ENCODE measurements around the gene BET1L.

Gene BET1L

DNA sequence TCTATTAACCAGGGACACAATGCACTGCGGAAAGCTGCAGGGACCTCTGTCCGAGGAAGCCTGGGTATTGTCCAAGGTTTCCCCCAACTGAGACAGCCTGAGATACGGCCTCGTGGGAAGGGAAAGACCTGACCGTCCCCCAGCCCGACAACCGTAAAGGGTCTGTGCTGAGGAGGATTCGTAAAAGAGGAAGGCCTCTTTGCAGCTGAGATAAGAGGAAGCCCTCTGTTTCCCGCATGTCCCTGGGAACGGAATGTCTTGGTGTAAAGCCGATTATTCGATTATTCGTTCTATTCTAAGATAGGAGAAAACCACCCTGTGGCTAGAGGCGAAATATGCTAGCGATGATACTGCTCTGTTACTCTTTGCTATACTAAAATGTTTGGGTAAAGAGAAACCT, 5.2 kb downstream of the BET1L start:
- no peaks in the 10 kb centered on the region for H3K9me3 ChIP-seq
- TF ChIP-seq CTCF (IDR thresholded peaks at IDR 0.05) = no peak
- H3K27ac ChIP-seq = no peak overlapping the region
- peaks cover 12 to 33% (median 32%) of the 10 kb centered on the region in 4 donors for H3K4me1 ChIP-seq
- H3K36me3 ChIP-seq = peaks cover 17 to 71% (median 35%) of the 10 kb centered on the region in 3 donors
- H3K27me3 ChIP-seq = no peaks in the 10 kb centered on the region
- DNase-seq = no peak
- intact Hi-C loops (cut with DNase I; ENCODE audit: low total_unique reads) = no loop called here
- no peak overlapping the region for H3K4me3 ChIP-seq

DNA sequence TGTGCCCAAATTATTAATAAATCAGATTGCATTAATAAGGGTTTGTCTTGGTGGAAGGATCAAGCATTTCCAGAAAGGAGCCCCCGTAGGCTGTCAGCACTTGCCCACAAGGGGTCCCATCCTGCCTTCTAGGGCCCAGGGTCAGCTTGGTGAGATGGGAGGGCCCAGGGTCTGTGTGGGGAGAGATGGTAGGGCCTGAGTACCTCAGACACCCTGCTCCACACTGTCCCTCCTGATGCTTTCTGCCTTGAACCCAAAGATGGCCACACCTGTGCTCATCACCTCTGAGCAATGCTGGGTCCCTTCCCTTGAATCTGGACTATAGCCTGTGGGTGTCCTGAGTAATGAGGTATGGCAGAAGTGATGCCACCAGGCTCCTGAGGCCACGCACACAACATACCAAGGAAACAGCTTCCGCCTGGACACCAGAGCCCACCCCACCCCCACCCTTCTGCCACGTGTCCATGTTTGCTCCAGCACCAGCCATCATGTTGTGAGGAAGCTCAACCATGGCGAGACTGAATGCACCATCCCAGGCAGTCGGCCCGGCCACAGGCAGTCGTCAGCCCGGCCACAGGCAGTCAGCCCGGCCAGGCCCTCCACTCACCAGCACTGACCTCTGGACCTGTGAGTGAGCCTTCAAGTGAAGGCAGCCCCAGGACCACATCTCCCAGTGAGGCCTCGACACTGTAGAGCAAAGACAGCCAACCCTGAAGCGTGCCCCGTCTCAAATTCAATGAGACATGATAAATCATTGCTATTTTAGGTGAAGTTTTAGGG, 6.8 kb downstream of the BET1L start:
- H3K27me3 ChIP-seq = no peaks in the 10 kb centered on the region
- DNase-seq = peak in 1 of 2 donors; percentile 17
- no peak for TF ChIP-seq CTCF (IDR thresholded peaks at IDR 0.05)
- H3K27ac ChIP-seq = no peak overlapping the region
- peaks cover 17 to 65% (median 33%) of the 10 kb centered on the region in 3 donors for H3K36me3 ChIP-seq
- H3K4me3 ChIP-seq = no peak overlapping the region
- peaks cover 5 to 22% (median 22%) of the 10 kb centered on the region in 4 donors for H3K4me1 ChIP-seq
- intact Hi-C loops (cut with DNase I; ENCODE audit: low total_unique reads) = no loop called here
- H3K9me3 ChIP-seq = no peaks in the 10 kb centered on the region

- Histone ChIP-seq H3K4me3 (no peak overlapping the region), H3K36me3 (peaks cover 13 to 59% (median 29%) of the 10 kb centered on the region in 3 donors), H3K4me1 (peaks cover 0 to 16% (median 15%) of the 10 kb centered on the region in 4 donors), H3K27me3 (no peaks in the 10 kb centered on the region), H3K9me3 (no peaks in the 10 kb centered on the region), H3K27ac (no peak overlapping the region)
- DNase-seq = peak in 1 of 2 donors; percentile 20
- intact Hi-C loops (cut with DNase I; ENCODE audit: low total_unique reads) = no loop called here
- no peak for TF ChIP-seq CTCF (IDR thresholded peaks at IDR 0.05)
Measured at GRCh38 chr11:199782-200181, 7.4 kb downstream of the BET1L start.

DNA sequence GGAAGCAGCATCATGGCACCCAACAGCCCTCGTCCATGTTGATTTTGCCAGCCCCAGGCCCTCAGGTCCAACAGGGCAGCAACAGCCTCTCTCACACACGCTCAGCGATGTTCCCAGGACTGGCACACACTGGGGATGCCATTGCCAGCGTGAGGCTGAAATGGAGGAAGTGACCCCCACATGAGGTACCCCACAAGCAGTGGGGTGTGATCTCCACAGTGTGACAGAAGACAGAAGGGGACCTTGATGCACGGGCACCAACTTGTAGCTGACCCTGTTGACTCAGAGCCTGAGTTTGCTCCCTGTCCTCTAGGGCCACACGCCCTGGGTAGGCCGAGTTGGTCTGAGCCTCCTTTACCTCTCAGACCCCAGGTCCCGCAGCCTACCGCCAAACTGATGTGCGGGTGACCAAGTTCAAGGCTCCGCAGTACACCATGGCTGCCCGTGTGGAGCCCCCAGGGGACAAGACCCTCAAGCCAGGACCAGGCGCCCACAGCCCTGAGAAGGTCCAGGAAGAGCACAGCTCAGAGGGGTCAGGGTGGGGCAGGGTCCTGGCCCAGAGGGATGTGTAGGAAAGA, 8.1 kb downstream of the BET1L start:
- H3K27me3 ChIP-seq = no peaks in the 10 kb centered on the region
- H3K27ac ChIP-seq = no peak overlapping the region
- intact Hi-C loops (cut with DNase I; ENCODE audit: low total_unique reads) = no loop called here
- no peak overlapping the region for H3K4me3 ChIP-seq
- peak; percentile 18 to 63 for DNase-seq
- no peaks in the 10 kb centered on the region for H3K9me3 ChIP-seq
- H3K36me3 ChIP-seq = peaks cover 6 to 52% (median 22%) of the 10 kb centered on the region in 3 donors
- TF ChIP-seq CTCF (IDR thresholded peaks at IDR 0.05) = no peak
- peaks cover 0 to 9% (median 8%) of the 10 kb centered on the region in 4 donors for H3K4me1 ChIP-seq

GRCh38 chr11:198236-198806, 8.9 kb downstream of the BET1L start:
- Histone ChIP-seq H3K27ac (no peak overlapping the region), H3K4me3 (no peak overlapping the region), H3K4me1 (peaks cover 0 to 1% (median under 1%) of the 10 kb centered on the region in 4 donors), H3K36me3 (peaks cover 6 to 44% (median 14%) of the 10 kb centered on the region in 3 donors), H3K27me3 (peaks cover 0 to 4% of the 10 kb centered on the region in 2 donors), H3K9me3 (no peaks in the 10 kb centered on the region)
- intact Hi-C loops (cut with DNase I; ENCODE audit: low total_unique reads) = no loop called here
- no peak for TF ChIP-seq CTCF (IDR thresholded peaks at IDR 0.05)
- DNase-seq = peak; percentile 17 to 64
